GM06990 (cell line): ENCODE results near the gene HHIP.

ENCODE experiments used
- DNase-seq: peaks from one replicate; pipeline ENCODE4 v3.0.0-alpha.2; 2011; ENCODE audit not compliant: insufficient read length; ENCODE audit errors: extremely low read depth
- H3K27me3 ChIP-seq: replicated peaks from 2 replicates; pipeline ENCODE4 v1.6.0; 2011; ENCODE audit warnings: low read length; ENCODE audit not compliant: control insufficient read depth, insufficient read depth
- H3K36me3 ChIP-seq: 2 replicates; pipeline ENCODE4 v1.5.1; 2011; ENCODE audit warnings: low read length; ENCODE audit not compliant: control insufficient read depth, insufficient read depth
- H3K4me3 ChIP-seq: replicated peaks from 2 replicates; pipeline ENCODE4 v1.5.1; 2011; ENCODE audit warnings: low read depth, mild to moderate bottlenecking, control low read depth, low read length
- CTCF ChIP-seq: IDR thresholded peaks from 2 replicates; pipeline ENCODE4 v1.5.1; 2011; ENCODE audit warnings: low read length, control low read depth, mild to moderate bottlenecking, inconsistent platforms; ENCODE audit not compliant: insufficient read depth, poor library complexity, severe bottlenecking

The HHIP gene

GRCh38 chr4:144710526-144710912, 64.6 kb downstream of the HHIP start:
- DNase-seq: no peak
- no peaks in the 10 kb centered on the region for H3K36me3 ChIP-seq
- H3K4me3 ChIP-seq: no peak overlapping the region
- TF ChIP-seq CTCF: no peak
- no peaks in the 10 kb centered on the region for H3K27me3 ChIP-seq

- no peaks in the 10 kb centered on the region for H3K27me3 ChIP-seq
- H3K36me3 ChIP-seq: no peaks in the 10 kb centered on the region
- no peak overlapping the region for H3K4me3 ChIP-seq
- TF ChIP-seq CTCF: no peak
- DNase-seq: no peak
Measured at GRCh38 chr4:144711700-144712456, 65.9 kb downstream of the HHIP start.

- TF ChIP-seq CTCF: no peak
- Histone ChIP-seq H3K4me3 (no peak overlapping the region), H3K27me3 (no peaks in the 10 kb centered on the region), H3K36me3 (no peaks in the 10 kb centered on the region)
- DNase-seq: no peak
Measured at GRCh38 chr4:144712775-144713174, 66.8 kb downstream of the HHIP start.

GRCh38 chr4:144714166-144714565, 68.2 kb downstream of the HHIP start:
- H3K27me3 ChIP-seq: no peaks in the 10 kb centered on the region
- H3K4me3 ChIP-seq: no peak overlapping the region
- DNase-seq: no peak
- H3K36me3 ChIP-seq: no peaks in the 10 kb centered on the region
- no peak for TF ChIP-seq CTCF

GRCh38 chr4:144715230-144715629, 69.3 kb downstream of the HHIP start:
- no peak for TF ChIP-seq CTCF
- DNase-seq: no peak
- Histone ChIP-seq H3K4me3 (no peak overlapping the region), H3K27me3 (no peaks in the 10 kb centered on the region), H3K36me3 (no peaks in the 10 kb centered on the region)

- no peak for DNase-seq
- Histone ChIP-seq H3K36me3 (no peaks in the 10 kb centered on the region), H3K4me3 (no peak overlapping the region), H3K27me3 (no peaks in the 10 kb centered on the region)
- no peak for TF ChIP-seq CTCF
Measured at GRCh38 chr4:144716778-144717177, 70.8 kb downstream of the HHIP start.
